Adrenal gland (tissue), 5 donors: ENCODE measurements around the gene PTPN3.

Experiments used
- CTCF ChIP-seq, 6 experiments: fragments of 450-650 bp in 4 of 6; fragments of 200-600 bp in 2 of 6; sonication (generic) in 1 of 6; IDR thresholded peaks; 1 replicate in 5 of 6; 2 replicates in 1 of 6; pipeline versions ENCODE4 v1.5.1 to v1.8.0; 2016 to 2021; ENCODE audit warnings: antibody characterized with exemption in 6 of 6, mild to moderate bottlenecking in 2 of 6, moderate library complexity in 1 of 6
- POLR2A ChIP-seq, 2 donors: fragments of 450-650 bp; IDR thresholded peaks; one replicate each; pipeline ENCODE4 v1.6.1; 2017; ENCODE audit warnings: antibody characterized with exemption in 2 of 2, mild to moderate bottlenecking in 2 of 2, moderate library complexity in 1 of 2
- donor health status: DM: no; HTN: no; CAD: no.

GRCh38 chr9:109542922-109543321 lies 44.8 kb upstream of the PTPN3 start:
- TF ChIP-seq CTCF (IDR thresholded peaks at IDR 0.05) (no peak), POLR2A (IDR thresholded peaks at IDR 0.05) (no peak)
